Lower lobe of right lung (tissue), 2 donors: ENCODE results near the gene CCDC33. TPM values are rescaled to one million over a fixed set of nuclear protein-coding genes. Genes with fewer than 3 reads are reported as not detected.

Experiments used
- ATAC-seq, 2 donors: fragments of 200-7000 bp; cut with Tn5 transposase; one replicate each; pipeline ENCODE4 v1.9.1; 2020 to 2022; ENCODE audit warnings: mild to moderate bottlenecking in 2 of 2, moderate library complexity in 2 of 2
- DNase-seq: peaks from one replicate; pipeline ENCODE4 v3.0.0-alpha.2; 2020
- H3K27ac ChIP-seq: fragments of 200-600 bp; one replicate; pipeline ENCODE4 v1.8.0; 2022
- H3K27me3 ChIP-seq: fragments of 200-600 bp; one replicate; pipeline ENCODE4 v1.8.0; 2022; ENCODE audit warnings: low read depth
- H3K36me3 ChIP-seq: fragments of 200-600 bp; one replicate; pipeline ENCODE4 v1.8.0; 2022; ENCODE audit warnings: mild to moderate bottlenecking
- H3K4me1 ChIP-seq: fragments of 200-600 bp; one replicate; pipeline ENCODE4 v1.8.0; 2022
- H3K4me3 ChIP-seq: fragments of 200-600 bp; one replicate; pipeline ENCODE4 v1.8.0; 2022; ENCODE audit warnings: mild to moderate bottlenecking
- H3K9me3 ChIP-seq: fragments of 200-600 bp; one replicate; pipeline ENCODE4 v1.8.0; 2022
- CTCF ChIP-seq: fragments of 200-600 bp; IDR thresholded peaks from one replicate; pipeline ENCODE4 v1.8.0; 2022; ENCODE audit warnings: antibody characterized with exemption, mild to moderate bottlenecking
- intact Hi-C: fragments of 100-400 bp; cut with DNase I; formaldehyde crosslinking; loops from one replicate; pipeline ENCODE4 v1.11.0; 2022
- total RNA-seq: library from RNA; stranded (reverse); fragmentation: NEBNext Ultra II Directional; extraction: Animal tissue kit (Norgen Biotek cat#: 25700); gene quantifications from one replicate; pipeline ENCODE4 v1.2.1, GENCODE V29; 2021
- donor health status: DM: no; HTN: yes; CAD: no; lungs with severe emphysema.

Gene CCDC33
- total RNA-seq, 1 donor from 2014 or later: 5.9 TPM

- H3K36me3 ChIP-seq: no peaks in the 10 kb centered on the region
- peaks cover 16% of the 10 kb centered on the region for H3K4me1 ChIP-seq
- no peaks in the 10 kb centered on the region for H3K9me3 ChIP-seq
- ATAC-seq: no peak
- no peaks in the 10 kb centered on the region for H3K27me3 ChIP-seq
- no peak for TF ChIP-seq CTCF
- intact Hi-C loops: no loop called here
- no peak overlapping the region for H3K4me3 ChIP-seq
- no peak overlapping the region for H3K27ac ChIP-seq
- no peak for DNase-seq
Observed at GRCh38 chr15:74200412-74200815, 35.7 kb upstream of the CCDC33 start.

- Histone ChIP-seq H3K27me3 (no peaks in the 10 kb centered on the region), H3K36me3 (no peaks in the 10 kb centered on the region), H3K4me3 (no peak overlapping the region), H3K4me1 (peaks cover 11% of the 10 kb centered on the region), H3K9me3 (no peaks in the 10 kb centered on the region), H3K27ac (no peak overlapping the region)
- no peak for DNase-seq
- TF ChIP-seq CTCF: no peak
- intact Hi-C loops: no loop called here
- ATAC-seq: no peak
Observed at GRCh38 chr15:74200871-74201419, 35.2 kb upstream of the CCDC33 start.

- Histone ChIP-seq H3K4me1 (peaks cover 2% of the 10 kb centered on the region), H3K9me3 (no peaks in the 10 kb centered on the region), H3K27ac (no peak overlapping the region), H3K27me3 (no peaks in the 10 kb centered on the region), H3K36me3 (no peaks in the 10 kb centered on the region), H3K4me3 (no peak overlapping the region)
- ATAC-seq (no peak), DNase-seq (no peak)
- intact Hi-C loops: no loop called here
- no peak for TF ChIP-seq CTCF
Observed at GRCh38 chr15:74201710-74202420, 34.3 kb upstream of the CCDC33 start.

GRCh38 chr15:74202452-74203401 is 33.4 kb upstream of the CCDC33 start, which contains the start of gene STRA6:
STRA6 (minus strand) TSS chr15:74202787; CDS start chr15:74202267, 520 bp downstream.
- Histone ChIP-seq H3K27me3 (no peaks in the 10 kb centered on the region), H3K4me3 (no peak within 1 kb of the TSS), H3K27ac (no peak within 1 kb of the TSS), H3K4me1 (no peaks in the 10 kb centered on the region), H3K9me3 (no peaks in the 10 kb centered on the region), H3K36me3 (no peaks in the 10 kb centered on the region)
- ATAC-seq (peak in 1 of 2 donors; percentile 25), DNase-seq (no peak)
- intact Hi-C loops: no loop called here
- no peak for TF ChIP-seq CTCF

- no peaks in the 10 kb centered on the region for H3K27me3 ChIP-seq
- H3K9me3 ChIP-seq: no peaks in the 10 kb centered on the region
- no peak overlapping the region for H3K4me3 ChIP-seq
- no peak for TF ChIP-seq CTCF
- DNase-seq (no peak), ATAC-seq (no peak)
- no peaks in the 10 kb centered on the region for H3K36me3 ChIP-seq
- no peaks in the 10 kb centered on the region for H3K4me1 ChIP-seq
- intact Hi-C loops: no loop called here
- H3K27ac ChIP-seq: no peak overlapping the region
Observed at GRCh38 chr15:74203914-74204431, 32.2 kb upstream of the CCDC33 start.
